Esophagus squamous epithelium (tissue), 5 donors: ENCODE measurements around the gene ZNF300. TPM values are rescaled to one million over a fixed set of nuclear protein-coding genes. Genes with fewer than 3 reads are reported as not detected.

Experiments used
- DNase-seq: peaks from one replicate; lab custom pipeline; 2025; lab: John Stamatoyannopoulos, UW
- H3K27ac ChIP-seq, 4 donors: fragments of 200-600 bp; sonication (generic); one replicate each; pipeline ENCODE4 v1.5.1; 2016 to 2019; ENCODE audit warnings: mild to moderate bottlenecking in 1 of 4
- H3K27me3 ChIP-seq, 4 donors: fragments of 200-600 bp; sonication (generic); 1 replicate in 3 of 4; 2 replicates in 1 of 4; pipeline versions ENCODE4 v1.5.1 to v1.6.0; 2017 to 2021; ENCODE audit warnings: antibody characterized with exemption in 1 of 4
- H3K36me3 ChIP-seq, 3 donors: fragments of 200-600 bp; sonication (generic); one replicate each; pipeline ENCODE4 v1.5.1; 2016 to 2019
- H3K4me1 ChIP-seq, 3 donors: fragments of 200-600 bp; sonication (generic); one replicate each; pipeline ENCODE4 v1.5.1; 2017 to 2019
- H3K4me3 ChIP-seq, 4 donors: fragments of 200-600 bp; sonication (generic); 1 replicate in 3 of 4; 2 replicates in 1 of 4; pipeline ENCODE4 v1.5.1; 2016 to 2019; ENCODE audit warnings: mild to moderate bottlenecking in 2 of 4, moderate library complexity in 1 of 4
- H3K9me3 ChIP-seq, 3 donors: fragments of 200-600 bp; sonication (generic); one replicate each; pipeline ENCODE4 v1.5.1; 2016 to 2019
- CTCF ChIP-seq, 6 experiments: fragments of 450-650 bp in 4 of 6; fragments of 200-600 bp in 2 of 6; sonication (generic) in 2 of 6; IDR thresholded peaks; one replicate each; pipeline ENCODE4 v1.5.1; 2016 to 2019; ENCODE audit warnings: antibody characterized with exemption in 6 of 6, mild to moderate bottlenecking in 4 of 6, moderate library complexity in 4 of 6
- POLR2A ChIP-seq, 4 donors: fragments of 450-650 bp; IDR thresholded peaks; one replicate each; pipeline ENCODE4 v1.6.1; 2017; ENCODE audit warnings: antibody characterized with exemption in 4 of 4, mild to moderate bottlenecking in 4 of 4, moderate library complexity in 3 of 4
- WGBS, 2 donors: methylation state at CpG; one replicate each; pipeline ENCODE4 v1.1.5; 2018; 5-methylcytosine and 5-hydroxymethylcytosine counted together
- intact Hi-C: fragments of 100-400 bp; cut with DNase I; formaldehyde crosslinking; loops from one replicate; pipeline ENCODE4 v1.15.0; 2022
- total RNA-seq, 4 donors: library from RNA; depleted of rRNA; stranded (reverse); fragments of >200 nt; gene quantifications; one replicate each; pipeline ENCODE4 v1.1.0, GENCODE V29; 2016
- donor health status: DM: yes; HTN: yes; CAD: no.

Gene ZNF300
- 1 to 10 TPM; 1.7 to 7.4 (median 4.9) TPM for total RNA-seq

GRCh38 chr5:150904479-150905311 is at the start of gene ZNF300:
ZNF300 (minus strand) TSS chr5:150904980; CDS start chr5:150903155, 1,825 bp downstream.
- peaks cover 0 to 69% (median 66%) of the 10 kb centered on the region in 3 donors for H3K9me3 ChIP-seq
- H3K4me1 ChIP-seq, result peaks cover 0 to 13% (median 0%) of the 10 kb centered on the region in 3 donors
- peak within 1 kb of the TSS; percentile 55 to 79 (median 74) for H3K27ac ChIP-seq
- intact Hi-C loops, result no loop called here
- H3K4me3 ChIP-seq, result peak within 1 kb of the TSS; percentile 41 to 68 (median 52)
- no peaks in the 10 kb centered on the region for H3K27me3 ChIP-seq
- peaks cover 0 to 37% (median 3%) of the 10 kb centered on the region in 3 donors for H3K36me3 ChIP-seq
- WGBS, 2 donors, result 9 to 17% methylated on average over 27 of the region's 36 CpGs
- TF ChIP-seq POLR2A (IDR thresholded peaks at IDR 0.05) (no peak), CTCF (IDR thresholded peaks at IDR 0.05) (no peak)
- peak; percentile 5 for DNase-seq

- WGBS, 2 donors, result 57 to 65% methylated on average over 2 of the region's 2 CpGs
- peaks cover 0 to 88% (median 51%) of the 10 kb centered on the region in 3 donors for H3K9me3 ChIP-seq
- DNase-seq, result no peak
These were observed 43.8 kb upstream of the ZNF300 start for GRCh38 chr5:150948539-150948938.

GRCh38 chr5:150946351-150946905 is 41.6 kb upstream of the ZNF300 start:
- intact Hi-C loops, result no loop called here
- Histone ChIP-seq H3K27ac (peak overlapping the region; percentile 59 to 87 (median 80)), H3K9me3 (peaks cover 0 to 88% (median 33%) of the 10 kb centered on the region in 3 donors), H3K4me1 (no peaks in the 10 kb centered on the region), H3K4me3 (peak overlapping the region; percentile 34 to 68 (median 54)), H3K27me3 (no peaks in the 10 kb centered on the region), H3K36me3 (peaks cover 0 to 17% (median 4%) of the 10 kb centered on the region in 3 donors)
- WGBS, 2 donors, result 9 to 44% methylated on average over 13 to 17 of the region's 34 CpGs
- no peak for TF ChIP-seq POLR2A (IDR thresholded peaks at IDR 0.05)
- TF ChIP-seq CTCF (IDR thresholded peaks at IDR 0.05), result no peak
- no peak for DNase-seq

More at GRCh38 chr5:150948539-150948938, 43.8 kb upstream of the ZNF300 start:
- Histone ChIP-seq H3K36me3 (no peaks in the 10 kb centered on the region), H3K4me1 (no peaks in the 10 kb centered on the region), H3K27ac (no peak overlapping the region), H3K27me3 (no peaks in the 10 kb centered on the region), H3K4me3 (no peak overlapping the region)
- intact Hi-C loops, result no loop called here
- TF ChIP-seq POLR2A (IDR thresholded peaks at IDR 0.05), result no peak
- no peak for TF ChIP-seq CTCF (IDR thresholded peaks at IDR 0.05)

- peak overlapping the region; percentile 34 to 68 (median 54) for H3K4me3 ChIP-seq
- intact Hi-C loops, result no loop called here
- peak overlapping the region; percentile 59 to 87 (median 80) for H3K27ac ChIP-seq
- H3K36me3 ChIP-seq, result peaks cover 0 to 22% (median 4%) of the 10 kb centered on the region in 3 donors
- DNase-seq, result no peak
- peaks cover 0 to 88% (median 33%) of the 10 kb centered on the region in 3 donors for H3K9me3 ChIP-seq
- 39 to 42% methylated on average over 5 of the region's 5 CpGs for WGBS, 2 donors
- no peaks in the 10 kb centered on the region for H3K4me1 ChIP-seq
- no peaks in the 10 kb centered on the region for H3K27me3 ChIP-seq
- no peak for TF ChIP-seq POLR2A (IDR thresholded peaks at IDR 0.05)
- TF ChIP-seq CTCF (IDR thresholded peaks at IDR 0.05), result no peak
These were observed 41.2 kb upstream of the ZNF300 start for GRCh38 chr5:150945947-150946346.

GRCh38 chr5:150945486-150945885 is 40.7 kb upstream of the ZNF300 start:
- no peaks in the 10 kb centered on the region for H3K27me3 ChIP-seq
- H3K9me3 ChIP-seq, result peaks cover 0 to 88% (median 29%) of the 10 kb centered on the region in 3 donors
- intact Hi-C loops, result no loop called here
- no peak for DNase-seq
- TF ChIP-seq CTCF (IDR thresholded peaks at IDR 0.05), result no peak
- no peak for TF ChIP-seq POLR2A (IDR thresholded peaks at IDR 0.05)
- peaks cover 0 to 26% (median 4%) of the 10 kb centered on the region in 3 donors for H3K36me3 ChIP-seq
- 31 to 71% methylated on average over 1 of the region's 1 CpG for WGBS, 2 donors
- H3K4me1 ChIP-seq, result no peaks in the 10 kb centered on the region
- H3K4me3 ChIP-seq, result peak overlapping the region in 2 of 4 donors; percentile 53 to 68
- H3K27ac ChIP-seq, result no peak overlapping the region
